GM12878 (cell line): Measurements from ENCODE around the gene DENND10.
"Not testable (repeated sequence)": the region's sequence is repeated elsewhere in the genome, so short reads cannot be mapped to it uniquely, and the experiment has no call there.

ENCODE experiments used
- ATF2 ChIP-seq: IDR thresholded peaks from 2 replicates; pipeline ENCODE4 v1.6.1; 2012; ENCODE audit warnings: low read length, inconsistent platforms
- CBX3 ChIP-seq: fragments of 200-600 bp; sonication (generic); IDR thresholded peaks from 2 replicates; pipeline ENCODE4 v1.6.1; 2016; ENCODE audit warnings: low read depth, borderline replicate concordance
- FOS ChIP-seq: IDR thresholded peaks from 3 replicates; pipeline ENCODE4 v1.6.1; 2011; ENCODE audit warnings: borderline replicate concordance; ENCODE audit not compliant: insufficient read length; ENCODE audit errors: extremely low read depth
- MAX ChIP-seq: IDR thresholded peaks from 2 replicates; pipeline ENCODE4 v1.6.1; 2012; ENCODE audit warnings: low read depth, low read length, improper control_type of control experiment
- NR2C2 ChIP-seq: IDR thresholded peaks from 2 replicates; pipeline ENCODE4 v1.6.1; 2011; ENCODE audit warnings: borderline replicate concordance, low read depth; ENCODE audit not compliant: control insufficient read depth, insufficient read length
- POLR2A ChIP-seq: IDR thresholded peaks from 2 replicates; pipeline ENCODE4 v1.6.1; 2011; ENCODE audit warnings: low read depth, mild to moderate bottlenecking, low read length
- POLR2AphosphoS5 ChIP-seq: IDR thresholded peaks from 2 replicates; pipeline ENCODE4 v1.6.1; 2011; ENCODE audit warnings: mild to moderate bottlenecking, low read length, inconsistent platforms
- TCF12 ChIP-seq: IDR thresholded peaks from 2 replicates; pipeline ENCODE4 v1.6.1; 2011; ENCODE audit warnings: low read depth, mild to moderate bottlenecking, low read length
- YY1 ChIP-seq: IDR thresholded peaks from 2 replicates; pipeline ENCODE4 v1.6.1; 2011; ENCODE audit warnings: low read depth, mild to moderate bottlenecking, low read length
- ZNF384 ChIP-seq: IDR thresholded peaks from 2 replicates; pipeline ENCODE4 v1.6.1; 2012; ENCODE audit warnings: low read depth, mild to moderate bottlenecking, low read length, improper control_type of control experiment, borderline replicate concordance
- ZSCAN29 ChIP-seq: fragments of 450-650 bp; IDR thresholded peaks from 2 replicates; pipeline ENCODE4 v1.6.1; 2017; ENCODE audit warnings: mild to moderate bottlenecking, moderate library complexity
- TF ChIP-seq, protein P1 (sequence below), 3 experiments: IDR thresholded peaks in 2 of 3; conservative IDR thresholded peaks in 1 of 3; 2 replicates each; pipeline ENCODE4 v1.5.1; 2011; ENCODE audit warnings: low read depth in 3 of 3, low read length in 3 of 3, mild to moderate bottlenecking in 3 of 3, control low read depth in 2 of 3, moderate library complexity in 2 of 3, inconsistent platforms in 1 of 3, mixed read lengths in 1 of 3; ENCODE audit not compliant: control insufficient read depth in 2 of 3, insufficient read depth in 1 of 3; ENCODE audit errors: extremely low read depth in 1 of 3
- TF ChIP-seq, protein P2 (sequence below): IDR thresholded peaks from 2 replicates; pipeline ENCODE4 v1.6.1; 2012; ENCODE audit warnings: low read depth, low read length, improper control_type of control experiment
- TF ChIP-seq, protein P3 (sequence below): fragments of 450-650 bp; IDR thresholded peaks from 2 replicates; pipeline ENCODE4 v1.6.1; 2018; ENCODE audit warnings: mild to moderate bottlenecking, low read depth, moderate library complexity; ENCODE audit not compliant: partially characterized antibody

DNA sequence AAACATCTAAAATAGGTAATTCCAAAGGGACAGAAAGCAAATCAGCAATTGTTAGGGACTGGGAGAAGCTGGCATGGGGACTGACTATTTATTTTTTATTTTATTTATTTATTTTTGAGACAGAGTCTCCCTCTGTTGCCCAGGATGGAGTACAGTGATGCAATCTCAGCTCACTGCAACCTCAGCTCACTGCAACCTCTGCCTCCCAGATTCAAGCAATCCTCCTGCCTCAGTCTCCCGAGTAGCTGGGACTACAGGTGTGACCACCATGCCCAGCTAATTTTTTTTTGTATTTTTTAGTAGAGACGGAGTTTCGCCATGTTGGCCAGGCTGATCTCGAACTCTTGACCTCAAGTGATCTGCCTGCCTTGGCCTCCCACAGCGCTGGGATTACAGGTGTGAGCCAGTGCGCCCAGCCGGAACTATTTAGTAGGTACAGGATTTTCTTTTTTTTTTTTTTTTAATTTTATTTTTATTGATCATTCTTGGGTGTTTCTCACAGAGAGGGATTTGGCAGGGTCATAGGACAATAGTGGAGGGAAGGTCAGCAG is 77.0 kb downstream of the DENND10 start:
- not testable (repeated sequence) for TF ChIP-seq CBX3, ATF2, NR2C2, ZNF384, POLR2A, TCF12, FOS, POLR2AphosphoS5, YY1, ZSCAN29, MAX
- TF ChIP-seq, protein P1, sequence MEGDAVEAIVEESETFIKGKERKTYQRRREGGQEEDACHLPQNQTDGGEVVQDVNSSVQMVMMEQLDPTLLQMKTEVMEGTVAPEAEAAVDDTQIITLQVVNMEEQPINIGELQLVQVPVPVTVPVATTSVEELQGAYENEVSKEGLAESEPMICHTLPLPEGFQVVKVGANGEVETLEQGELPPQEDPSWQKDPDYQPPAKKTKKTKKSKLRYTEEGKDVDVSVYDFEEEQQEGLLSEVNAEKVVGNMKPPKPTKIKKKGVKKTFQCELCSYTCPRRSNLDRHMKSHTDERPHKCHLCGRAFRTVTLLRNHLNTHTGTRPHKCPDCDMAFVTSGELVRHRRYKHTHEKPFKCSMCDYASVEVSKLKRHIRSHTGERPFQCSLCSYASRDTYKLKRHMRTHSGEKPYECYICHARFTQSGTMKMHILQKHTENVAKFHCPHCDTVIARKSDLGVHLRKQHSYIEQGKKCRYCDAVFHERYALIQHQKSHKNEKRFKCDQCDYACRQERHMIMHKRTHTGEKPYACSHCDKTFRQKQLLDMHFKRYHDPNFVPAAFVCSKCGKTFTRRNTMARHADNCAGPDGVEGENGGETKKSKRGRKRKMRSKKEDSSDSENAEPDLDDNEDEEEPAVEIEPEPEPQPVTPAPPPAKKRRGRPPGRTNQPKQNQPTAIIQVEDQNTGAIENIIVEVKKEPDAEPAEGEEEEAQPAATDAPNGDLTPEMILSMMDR (IDR thresholded peaks at IDR 0.05 in 2 of 3, conservative IDR thresholded peaks at IDR 0.05 in 1 of 3; ENCODE audit: control insufficient read depth in 2 of 3, extremely low read depth in 1 of 3, insufficient read depth in 1 of 3, low read depth in 3 of 3, low read length in 3 of 3), result not testable (repeated sequence)
- TF ChIP-seq, protein P2, sequence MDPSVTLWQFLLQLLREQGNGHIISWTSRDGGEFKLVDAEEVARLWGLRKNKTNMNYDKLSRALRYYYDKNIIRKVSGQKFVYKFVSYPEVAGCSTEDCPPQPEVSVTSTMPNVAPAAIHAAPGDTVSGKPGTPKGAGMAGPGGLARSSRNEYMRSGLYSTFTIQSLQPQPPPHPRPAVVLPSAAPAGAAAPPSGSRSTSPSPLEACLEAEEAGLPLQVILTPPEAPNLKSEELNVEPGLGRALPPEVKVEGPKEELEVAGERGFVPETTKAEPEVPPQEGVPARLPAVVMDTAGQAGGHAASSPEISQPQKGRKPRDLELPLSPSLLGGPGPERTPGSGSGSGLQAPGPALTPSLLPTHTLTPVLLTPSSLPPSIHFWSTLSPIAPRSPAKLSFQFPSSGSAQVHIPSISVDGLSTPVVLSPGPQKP, result not testable (repeated sequence)
- TF ChIP-seq, protein P3, sequence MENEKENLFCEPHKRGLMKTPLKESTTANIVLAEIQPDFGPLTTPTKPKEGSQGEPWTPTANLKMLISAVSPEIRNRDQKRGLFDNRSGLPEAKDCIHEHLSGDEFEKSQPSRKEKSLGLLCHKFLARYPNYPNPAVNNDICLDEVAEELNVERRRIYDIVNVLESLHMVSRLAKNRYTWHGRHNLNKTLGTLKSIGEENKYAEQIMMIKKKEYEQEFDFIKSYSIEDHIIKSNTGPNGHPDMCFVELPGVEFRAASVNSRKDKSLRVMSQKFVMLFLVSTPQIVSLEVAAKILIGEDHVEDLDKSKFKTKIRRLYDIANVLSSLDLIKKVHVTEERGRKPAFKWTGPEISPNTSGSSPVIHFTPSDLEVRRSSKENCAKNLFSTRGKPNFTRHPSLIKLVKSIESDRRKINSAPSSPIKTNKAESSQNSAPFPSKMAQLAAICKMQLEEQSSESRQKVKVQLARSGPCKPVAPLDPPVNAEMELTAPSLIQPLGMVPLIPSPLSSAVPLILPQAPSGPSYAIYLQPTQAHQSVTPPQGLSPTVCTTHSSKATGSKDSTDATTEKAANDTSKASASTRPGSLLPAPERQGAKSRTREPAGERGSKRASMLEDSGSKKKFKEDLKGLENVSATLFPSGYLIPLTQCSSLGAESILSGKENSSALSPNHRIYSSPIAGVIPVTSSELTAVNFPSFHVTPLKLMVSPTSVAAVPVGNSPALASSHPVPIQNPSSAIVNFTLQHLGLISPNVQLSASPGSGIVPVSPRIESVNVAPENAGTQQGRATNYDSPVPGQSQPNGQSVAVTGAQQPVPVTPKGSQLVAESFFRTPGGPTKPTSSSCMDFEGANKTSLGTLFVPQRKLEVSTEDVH, result not testable (repeated sequence)
